ENCODE data around the gene CYP4F12.

DNA sequence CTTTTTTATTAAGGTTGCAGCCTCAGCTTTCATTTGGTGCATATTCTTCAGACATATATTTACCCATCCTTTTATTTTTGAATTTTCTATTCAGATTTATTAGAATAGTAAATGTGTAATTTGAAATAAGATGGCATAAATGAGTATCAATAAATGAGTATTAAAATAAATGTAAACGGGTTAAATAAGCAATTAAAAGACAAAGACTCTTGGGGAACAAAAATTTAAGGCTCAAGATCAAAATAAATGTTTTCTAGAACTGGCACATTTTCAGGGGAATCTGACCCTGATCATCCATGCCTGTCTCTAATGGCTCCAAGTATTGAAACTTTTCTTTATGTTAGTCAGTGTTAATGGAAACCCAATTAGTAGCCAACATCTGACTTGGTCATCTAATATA lies 67.9 kb downstream of the CYP4F12 start:
- TF ChIP-seq, protein P1, sequence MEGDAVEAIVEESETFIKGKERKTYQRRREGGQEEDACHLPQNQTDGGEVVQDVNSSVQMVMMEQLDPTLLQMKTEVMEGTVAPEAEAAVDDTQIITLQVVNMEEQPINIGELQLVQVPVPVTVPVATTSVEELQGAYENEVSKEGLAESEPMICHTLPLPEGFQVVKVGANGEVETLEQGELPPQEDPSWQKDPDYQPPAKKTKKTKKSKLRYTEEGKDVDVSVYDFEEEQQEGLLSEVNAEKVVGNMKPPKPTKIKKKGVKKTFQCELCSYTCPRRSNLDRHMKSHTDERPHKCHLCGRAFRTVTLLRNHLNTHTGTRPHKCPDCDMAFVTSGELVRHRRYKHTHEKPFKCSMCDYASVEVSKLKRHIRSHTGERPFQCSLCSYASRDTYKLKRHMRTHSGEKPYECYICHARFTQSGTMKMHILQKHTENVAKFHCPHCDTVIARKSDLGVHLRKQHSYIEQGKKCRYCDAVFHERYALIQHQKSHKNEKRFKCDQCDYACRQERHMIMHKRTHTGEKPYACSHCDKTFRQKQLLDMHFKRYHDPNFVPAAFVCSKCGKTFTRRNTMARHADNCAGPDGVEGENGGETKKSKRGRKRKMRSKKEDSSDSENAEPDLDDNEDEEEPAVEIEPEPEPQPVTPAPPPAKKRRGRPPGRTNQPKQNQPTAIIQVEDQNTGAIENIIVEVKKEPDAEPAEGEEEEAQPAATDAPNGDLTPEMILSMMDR (IDR thresholded peaks at IDR 0.05), result no peak
- TF ChIP-seq BHLHE40 (IDR thresholded peaks at IDR 0.05; ENCODE audit: low read depth, low read length) (no peak), SMC3 (IDR thresholded peaks at IDR 0.05) (no peak), POLR2A (IDR thresholded peaks at IDR 0.05; ENCODE audit: low read length) (no peak), RCOR1 (IDR thresholded peaks at IDR 0.05; ENCODE audit: low read depth, low read length) (no peak), JUNB (IDR thresholded peaks at IDR 0.05) (no peak), MAFK (IDR thresholded peaks at IDR 0.05; ENCODE audit: partially characterized antibody) (no peak), EP300 (IDR thresholded peaks at IDR 0.05) (no peak)
